ENCODE measurements around the gene CPNE6. TPM values are rescaled to one million over a fixed set of nuclear protein-coding genes. Genes with fewer than 3 reads are reported as not detected.

CPNE6 gene
- polyA plus RNA-seq, 1 experiment, result not detected

- POLR2A ChIA-PET, result no interaction called here
- peaks cover 52% of the 10 kb centered on the region for H3K27me3 ChIP-seq (ENCODE audit: control insufficient read depth, insufficient read depth, low read length)
These were observed 1.8 kb downstream of the CPNE6 start for GRCh38 chr14:24072881-24073877.

DNA sequence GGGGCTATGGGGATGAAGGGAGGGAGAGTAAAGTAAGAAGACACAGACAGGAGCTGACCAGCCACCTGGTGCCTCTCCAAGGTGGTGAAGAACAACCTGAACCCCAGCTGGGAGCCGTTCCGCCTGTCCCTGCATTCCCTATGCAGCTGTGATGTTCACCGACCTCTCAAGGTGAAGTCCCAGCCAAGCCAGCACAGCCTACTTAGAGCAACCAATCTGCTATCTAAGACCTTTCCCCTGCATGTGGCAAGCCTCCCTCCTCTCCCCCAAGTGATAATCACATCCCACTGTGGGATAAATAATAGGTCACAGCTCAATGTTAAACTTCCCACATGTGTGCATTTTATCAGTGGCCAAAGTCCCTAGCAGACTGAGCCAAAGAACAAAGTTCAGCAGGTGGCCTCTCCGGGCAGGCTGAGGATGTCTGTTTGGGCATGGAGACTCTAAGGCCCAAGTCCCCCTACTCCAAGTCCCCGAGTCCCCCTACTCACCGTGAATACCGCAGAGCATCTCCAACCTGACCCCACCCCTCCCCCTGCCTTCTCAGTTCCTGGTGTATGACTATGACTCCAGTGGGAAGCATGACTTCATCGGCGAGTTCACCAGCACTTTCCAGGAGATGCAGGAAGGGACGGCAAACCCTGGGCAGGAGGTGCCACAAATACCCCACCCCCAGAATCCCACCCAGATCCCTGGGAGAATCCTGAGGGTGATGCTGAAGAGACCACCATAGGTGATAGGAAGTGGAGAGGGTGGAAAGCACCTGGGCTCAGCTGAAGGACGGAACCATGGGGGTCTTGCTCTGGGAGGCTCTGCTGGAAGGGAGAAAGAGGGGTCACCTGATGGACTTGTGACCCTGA, 3.5 kb downstream of the CPNE6 start:
- Histone ChIP-seq H3K9me3 (ENCODE audit: control insufficient read depth, insufficient read depth, low read length) (no peaks in the 10 kb centered on the region), H3K27me3 (ENCODE audit: control insufficient read depth, insufficient read depth, low read length) (peaks cover 53% of the 10 kb centered on the region), H3K27ac (ENCODE audit: low read depth, low read length) (no peak overlapping the region), H3K4me3 (ENCODE audit: low read depth, low read length) (no peak overlapping the region)
- ChIA-PET POLR2A (no interaction called here), CTCF (interaction anchor here (0.5 to 2.2 kb wide), 4 partner anchors 15 to 913 kb away, joined by 6 to 12 read pairs (median 8); no protein-coding TSS in a partner anchor)
- TF ChIP-seq CTCF (IDR thresholded peaks at IDR 0.05; ENCODE audit: low read depth, low read length), result no peak
- no peak for DNase-seq (ENCODE audit: low read depth, low spot score)

More at GRCh38 chr14:24072881-24073877, 1.8 kb downstream of the CPNE6 start:
- no peak overlapping the region for H3K4me3 ChIP-seq (ENCODE audit: low read depth, low read length)
- CTCF ChIA-PET, result interaction anchor here (0.6 to 1.6 kb wide), 4 partner anchors 15 to 566 kb away, joined by 4 to 6 read pairs (median 4); no protein-coding TSS in a partner anchor
- no peak overlapping the region for H3K27ac ChIP-seq (ENCODE audit: low read depth, low read length)
- no peak for DNase-seq (ENCODE audit: low read depth, low spot score)
- H3K9me3 ChIP-seq (ENCODE audit: control insufficient read depth, insufficient read depth, low read length), result no peaks in the 10 kb centered on the region
- no peak for TF ChIP-seq CTCF (IDR thresholded peaks at IDR 0.05; ENCODE audit: low read depth, low read length)

- ChIA-PET CTCF (interaction anchor here (0.5 to 2.2 kb wide), 4 partner anchors 15 to 914 kb away, joined by 6 to 12 read pairs (median 8); no protein-coding TSS in a partner anchor), POLR2A (no interaction called here)
- no peak overlapping the region for H3K27ac ChIP-seq (ENCODE audit: low read depth, low read length)
- peaks cover 57% of the 10 kb centered on the region for H3K27me3 ChIP-seq (ENCODE audit: control insufficient read depth, insufficient read depth, low read length)
- no peak overlapping the region for H3K4me3 ChIP-seq (ENCODE audit: low read depth, low read length)
- DNase-seq (ENCODE audit: low read depth, low spot score), result no peak
- no peak for TF ChIP-seq CTCF (IDR thresholded peaks at IDR 0.05; ENCODE audit: low read depth, low read length)
- H3K9me3 ChIP-seq (ENCODE audit: control insufficient read depth, insufficient read depth, low read length), result no peaks in the 10 kb centered on the region
These were observed 4.3 kb downstream of the CPNE6 start for GRCh38 chr14:24075485-24076301.

- Histone ChIP-seq H3K27ac (ENCODE audit: low read depth, low read length) (no peak overlapping the region), H3K27me3 (ENCODE audit: control insufficient read depth, insufficient read depth, low read length) (peaks cover 58% of the 10 kb centered on the region), H3K4me3 (ENCODE audit: low read depth, low read length) (no peak overlapping the region), H3K9me3 (ENCODE audit: control insufficient read depth, insufficient read depth, low read length) (no peaks in the 10 kb centered on the region)
- CTCF ChIA-PET, result interaction anchor here (1.1 to 1.2 kb wide), 2 partner anchors 14 to 18 kb away, joined by 7 read pairs; no protein-coding TSS in a partner anchor
- POLR2A ChIA-PET, result no interaction called here
- DNase-seq (ENCODE audit: low read depth, low spot score), result no peak
- no peak for TF ChIP-seq CTCF (IDR thresholded peaks at IDR 0.05; ENCODE audit: low read depth, low read length)
These were observed 4.9 kb downstream of the CPNE6 start for GRCh38 chr14:24076302-24076601.
